Stimulated activated naive CD8-positive, alpha-beta T cell treated with anti-CD3 and anti-CD28 coated beads, Interleukin-15, amount 100 ng/mL, for 72 hours (primary cell): ENCODE data around the gene AP2M1.

Experiments
- ATAC-seq: fragments of 150-1000 bp; cut with Tn5 transposase; 2 replicates; pipeline ENCODE4 v1.10.0; 2021; ENCODE audit warnings: mild to moderate bottlenecking, moderate library complexity
- DNase-seq, 2 donors: peaks; one replicate each; pipeline ENCODE4 v3.0.0; 2021 to 2022
- H3K27ac Mint-ChIP-seq, 2 donors: one replicate each; pipeline ENCODE4 v1.8.0; 2022; ENCODE audit warnings: mild to moderate bottlenecking in 2 of 2, mixed read lengths in 2 of 2, moderate library complexity in 2 of 2
- H3K27me3 Mint-ChIP-seq: one replicate; pipeline ENCODE4 v1.8.0; 2022; ENCODE audit warnings: mixed read lengths
- H3K4me1 Mint-ChIP-seq: one replicate; pipeline ENCODE4 v1.8.0; 2022; ENCODE audit warnings: mild to moderate bottlenecking, mixed read lengths
- H3K4me3 Mint-ChIP-seq, 2 donors: one replicate each; pipeline ENCODE4 v1.8.0; 2022; ENCODE audit warnings: mild to moderate bottlenecking in 2 of 2, mixed read lengths in 2 of 2, moderate library complexity in 1 of 2
- H3K9me3 Mint-ChIP-seq, 2 donors: one replicate each; pipeline ENCODE4 v1.8.0; 2022; ENCODE audit warnings: mixed read lengths in 2 of 2

AP2M1 gene

GRCh38 chr3:184169896-184170875, 4.5 kb upstream of the AP2M1 start:
- Mint-ChIP-seq H3K27me3 (no peaks in the 10 kb centered on the region), H3K9me3 (no peaks in the 10 kb centered on the region), H3K4me3 (no peak overlapping the region), H3K4me1 (peaks cover 22% of the 10 kb centered on the region), H3K27ac (no peak overlapping the region)
- ATAC-seq (no peak), DNase-seq (no peak)

- Mint-ChIP-seq H3K9me3 (no peaks in the 10 kb centered on the region), H3K4me3 (no peak overlapping the region), H3K4me1 (peaks cover 35% of the 10 kb centered on the region), H3K27me3 (no peaks in the 10 kb centered on the region), H3K27ac (no peak overlapping the region)
- DNase-seq (no peak), ATAC-seq (no peak)
These were observed 3.1 kb upstream of the AP2M1 start for GRCh38 chr3:184171562-184171961.

GRCh38 chr3:184172681-184173373, 1.8 kb upstream of the AP2M1 start:
- Mint-ChIP-seq H3K4me1 (peaks cover 47% of the 10 kb centered on the region), H3K27me3 (no peaks in the 10 kb centered on the region), H3K27ac (no peak overlapping the region), H3K4me3 (no peak overlapping the region), H3K9me3 (no peaks in the 10 kb centered on the region)
- ATAC-seq (no peak), DNase-seq (no peak)

DNA sequence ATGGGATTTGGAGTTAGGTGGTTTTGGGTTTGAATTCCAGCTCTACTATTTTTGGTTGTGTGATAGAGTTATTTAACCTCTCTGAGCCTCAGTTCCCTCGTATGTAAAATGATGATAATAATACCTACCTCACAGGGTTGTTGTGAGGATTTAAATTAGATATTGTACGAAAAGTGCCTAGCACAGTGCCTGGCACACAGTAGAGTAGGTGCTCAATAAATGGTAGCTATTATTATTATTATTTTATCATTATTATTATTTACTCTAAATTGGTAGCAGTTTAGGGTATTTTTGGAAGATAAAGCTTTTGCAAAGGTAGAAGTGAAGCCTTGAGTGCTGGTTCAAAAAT, 1.3 kb upstream of the AP2M1 start:
- H3K9me3 Mint-ChIP-seq, result no peaks in the 10 kb centered on the region
- no peak overlapping the region for H3K4me3 Mint-ChIP-seq
- no peak for ATAC-seq
- no peak for DNase-seq
- H3K27ac Mint-ChIP-seq, result no peak overlapping the region
- H3K27me3 Mint-ChIP-seq, result no peaks in the 10 kb centered on the region
- H3K4me1 Mint-ChIP-seq, result peaks cover 52% of the 10 kb centered on the region

GRCh38 chr3:184174284-184174645, 390 bp upstream of the AP2M1 start:
- ATAC-seq (peak; percentile 2), DNase-seq (no peak)
- no peaks in the 10 kb centered on the region for H3K9me3 Mint-ChIP-seq
- H3K27me3 Mint-ChIP-seq, result no peaks in the 10 kb centered on the region
- H3K4me3 Mint-ChIP-seq, result peak overlapping the region; percentile 92 to 98
- H3K27ac Mint-ChIP-seq, result peak overlapping the region in 1 of 2 donors; percentile 3
- H3K4me1 Mint-ChIP-seq, result peaks cover 54% of the 10 kb centered on the region

- Mint-ChIP-seq H3K4me3 (peak overlapping the region; percentile 92 to 98), H3K4me1 (peaks cover 54% of the 10 kb centered on the region), H3K27me3 (no peaks in the 10 kb centered on the region), H3K9me3 (no peaks in the 10 kb centered on the region), H3K27ac (peak overlapping the region; percentile 79 to 82)
- ATAC-seq (no peak), DNase-seq (no peak)
These were observed 851 bp downstream of the AP2M1 start for GRCh38 chr3:184175506-184175905.

DNA sequence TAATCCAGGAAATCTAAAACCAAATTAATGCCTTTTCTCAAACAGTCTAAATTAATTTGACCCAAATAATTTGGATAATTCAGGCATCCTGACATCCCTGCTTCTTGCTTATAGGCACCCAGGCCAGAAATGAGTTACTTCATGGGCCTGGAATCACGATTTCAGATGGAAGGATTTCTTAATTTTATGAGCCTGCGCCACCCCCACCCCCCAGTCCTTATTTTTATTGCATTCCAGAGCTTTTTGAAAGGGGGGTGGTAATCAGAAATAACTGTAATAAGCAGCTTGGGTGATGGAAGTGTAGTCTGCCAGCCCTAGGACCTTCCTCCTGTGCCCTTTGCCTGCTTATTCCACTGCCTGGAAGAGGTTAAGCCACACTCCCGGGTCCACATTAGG, 1.3 kb downstream of the AP2M1 start:
- ATAC-seq (no peak), DNase-seq (no peak)
- H3K4me1 Mint-ChIP-seq, result peaks cover 50% of the 10 kb centered on the region
- H3K4me3 Mint-ChIP-seq, result peak overlapping the region; percentile 92 to 98
- H3K9me3 Mint-ChIP-seq, result no peaks in the 10 kb centered on the region
- H3K27me3 Mint-ChIP-seq, result no peaks in the 10 kb centered on the region
- H3K27ac Mint-ChIP-seq, result peak overlapping the region; percentile 31 to 79

GRCh38 chr3:184176377-184177330, 2.0 kb downstream of the AP2M1 start:
- Mint-ChIP-seq H3K4me3 (peak overlapping the region; percentile 92 to 98), H3K27me3 (no peaks in the 10 kb centered on the region), H3K9me3 (no peaks in the 10 kb centered on the region), H3K4me1 (peaks cover 44% of the 10 kb centered on the region), H3K27ac (peak overlapping the region in 1 of 2 donors; percentile 31)
- no peak for ATAC-seq
- DNase-seq, result no peak

GRCh38 chr3:184177331-184177731, 2.7 kb downstream of the AP2M1 start:
- ATAC-seq (no peak), DNase-seq (no peak)
- no peaks in the 10 kb centered on the region for H3K27me3 Mint-ChIP-seq
- no peak overlapping the region for H3K27ac Mint-ChIP-seq
- no peaks in the 10 kb centered on the region for H3K9me3 Mint-ChIP-seq
- H3K4me3 Mint-ChIP-seq, result no peak overlapping the region
- peaks cover 40% of the 10 kb centered on the region for H3K4me1 Mint-ChIP-seq

DNA sequence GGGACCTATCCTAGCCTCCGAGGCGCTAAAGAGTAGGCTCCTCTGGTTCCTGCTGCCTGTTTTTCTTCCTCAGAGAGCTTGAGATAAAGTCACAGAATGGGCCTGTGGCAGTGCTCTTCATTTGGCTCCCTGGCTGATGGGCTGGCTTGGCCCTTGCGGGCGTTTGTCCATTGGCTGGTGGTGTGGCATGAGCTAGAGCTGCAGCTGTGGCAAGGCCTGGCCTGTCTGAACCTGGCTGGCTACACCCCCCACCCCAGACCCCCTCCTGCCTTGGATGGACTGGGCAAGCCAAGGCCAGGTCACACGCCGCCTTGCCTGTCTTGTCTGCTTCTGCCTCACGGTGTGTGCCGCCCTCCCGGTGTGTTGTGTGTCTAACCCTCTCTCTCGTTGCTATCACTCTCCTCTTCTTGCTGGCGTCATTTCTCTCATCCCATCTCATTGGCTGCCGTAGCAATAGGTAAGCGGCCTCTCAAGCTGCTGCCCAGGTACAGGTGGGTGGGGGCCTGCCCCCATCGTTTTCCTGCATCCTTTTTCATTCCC, 3.2 kb downstream of the AP2M1 start:
- Mint-ChIP-seq H3K27me3 (no peaks in the 10 kb centered on the region), H3K4me1 (peaks cover 40% of the 10 kb centered on the region), H3K4me3 (no peak overlapping the region), H3K9me3 (no peaks in the 10 kb centered on the region), H3K27ac (no peak overlapping the region)
- DNase-seq, result no peak
- ATAC-seq, result no peak

DNA sequence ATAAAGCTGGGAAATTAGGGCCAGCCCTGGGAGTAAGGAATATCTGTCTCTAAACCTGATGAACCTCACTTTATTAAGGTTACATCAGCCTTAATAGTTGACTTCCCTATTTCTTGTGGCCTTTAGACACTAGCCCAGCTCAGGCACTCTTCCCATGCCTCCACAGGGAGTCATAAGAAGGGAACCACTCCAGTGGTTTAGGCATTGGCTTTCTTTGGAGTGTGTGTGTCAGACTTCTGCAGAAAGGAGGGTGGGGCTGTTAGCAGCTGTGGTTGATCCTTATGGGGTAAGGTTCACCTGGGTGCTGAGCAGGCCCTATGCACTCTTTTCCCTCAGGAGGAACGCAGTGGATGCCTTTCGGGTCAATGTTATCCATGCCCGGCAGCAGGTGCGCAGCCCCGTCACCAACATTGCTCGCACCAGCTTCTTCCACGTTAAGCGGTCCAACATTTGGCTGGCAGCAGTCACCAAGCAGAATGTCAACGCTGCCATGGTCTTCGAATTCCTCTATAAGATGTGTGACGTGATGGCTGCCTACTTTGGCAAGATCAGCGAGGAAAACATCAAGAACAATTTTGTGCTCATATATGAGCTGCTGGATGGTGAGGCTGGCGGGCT, 4.0 kb downstream of the AP2M1 start:
- no peaks in the 10 kb centered on the region for H3K27me3 Mint-ChIP-seq
- H3K4me1 Mint-ChIP-seq, result peaks cover 40% of the 10 kb centered on the region
- H3K27ac Mint-ChIP-seq, result peak overlapping the region in 1 of 2 donors; percentile 71
- no peak for ATAC-seq
- H3K9me3 Mint-ChIP-seq, result no peaks in the 10 kb centered on the region
- DNase-seq, result no peak
- H3K4me3 Mint-ChIP-seq, result no peak overlapping the region

- no peaks in the 10 kb centered on the region for H3K27me3 Mint-ChIP-seq
- no peak for DNase-seq
- no peak overlapping the region for H3K4me3 Mint-ChIP-seq
- peak overlapping the region in 1 of 2 donors; percentile 40 for H3K27ac Mint-ChIP-seq
- ATAC-seq, result no peak
- H3K4me1 Mint-ChIP-seq, result peaks cover 35% of the 10 kb centered on the region
- H3K9me3 Mint-ChIP-seq, result no peaks in the 10 kb centered on the region
These were observed 5.5 kb downstream of the AP2M1 start for GRCh38 chr3:184180165-184180564.

DNA sequence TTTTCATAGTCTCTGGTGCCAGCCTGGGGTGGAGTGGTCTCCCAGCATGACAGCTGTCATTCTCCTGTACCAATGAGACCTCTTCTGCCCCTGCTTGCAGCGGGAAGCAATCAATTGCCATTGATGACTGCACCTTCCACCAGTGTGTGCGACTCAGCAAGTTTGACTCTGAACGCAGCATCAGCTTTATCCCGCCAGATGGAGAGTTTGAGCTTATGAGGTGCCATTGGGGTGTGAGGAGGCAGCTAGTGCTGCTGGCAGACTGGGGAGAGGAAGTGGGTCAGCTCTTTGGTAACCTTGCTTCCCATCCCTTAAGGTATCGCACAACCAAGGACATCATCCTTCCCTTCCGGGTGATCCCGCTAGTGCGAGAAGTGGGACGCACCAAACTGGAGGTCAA, 6.9 kb downstream of the AP2M1 start:
- Mint-ChIP-seq H3K27me3 (no peaks in the 10 kb centered on the region), H3K9me3 (no peaks in the 10 kb centered on the region), H3K4me3 (no peak overlapping the region), H3K27ac (no peak overlapping the region), H3K4me1 (peaks cover 32% of the 10 kb centered on the region)
- ATAC-seq (no peak), DNase-seq (no peak)

- Mint-ChIP-seq H3K27me3 (no peaks in the 10 kb centered on the region), H3K27ac (no peak overlapping the region), H3K4me3 (no peak overlapping the region), H3K9me3 (no peaks in the 10 kb centered on the region), H3K4me1 (peaks cover 34% of the 10 kb centered on the region)
- DNase-seq (no peak), ATAC-seq (no peak)
These were observed 9.0 kb downstream of the AP2M1 start for GRCh38 chr3:184183679-184184078.
